Measurements from ENCODE around the gene XG. TPM values are rescaled to one million over a fixed set of nuclear protein-coding genes. Genes with fewer than 3 reads are reported as not detected.
"Not testable (repeated sequence)": the region's sequence is repeated elsewhere in the genome, so short reads cannot be mapped to it uniquely, and the experiment has no call there.

The XG gene, protein sequence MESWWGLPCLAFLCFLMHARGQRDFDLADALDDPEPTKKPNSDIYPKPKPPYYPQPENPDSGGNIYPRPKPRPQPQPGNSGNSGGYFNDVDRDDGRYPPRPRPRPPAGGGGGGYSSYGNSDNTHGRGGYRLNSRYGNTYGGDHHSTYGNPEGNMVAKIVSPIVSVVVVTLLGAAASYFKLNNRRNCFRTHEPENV
- total RNA-seq: not detected in 2 replicates

GRCh38 chrX:2751874-2752300 lies at the start of gene XG:
XG (plus strand) TSS chrX:2752040; CDS start chrX:2752275, 235 bp downstream.
- intact Hi-C loops (cut with micrococcal nuclease): not testable (repeated sequence)

DNA sequence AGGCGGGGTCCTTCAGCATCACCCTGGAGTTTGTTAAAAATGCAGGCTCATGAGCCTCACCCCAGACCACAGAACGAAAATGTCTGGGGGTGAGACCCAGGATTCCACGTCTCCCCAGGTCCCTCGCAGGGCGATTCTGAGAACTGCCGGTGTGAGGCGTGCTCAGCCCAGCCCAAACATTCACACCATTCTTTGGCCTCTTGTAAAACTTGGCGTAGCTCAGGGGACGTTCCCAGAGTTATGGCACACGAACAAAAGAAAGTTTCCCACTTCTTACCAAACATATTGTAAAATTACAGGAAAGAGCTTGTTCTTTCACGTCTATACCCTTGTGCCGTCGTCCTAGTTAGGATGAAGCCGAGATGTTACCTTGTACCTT lies 47.9 kb upstream of the XG start:
- intact Hi-C loops (cut with micrococcal nuclease): no loop called here

DNA sequence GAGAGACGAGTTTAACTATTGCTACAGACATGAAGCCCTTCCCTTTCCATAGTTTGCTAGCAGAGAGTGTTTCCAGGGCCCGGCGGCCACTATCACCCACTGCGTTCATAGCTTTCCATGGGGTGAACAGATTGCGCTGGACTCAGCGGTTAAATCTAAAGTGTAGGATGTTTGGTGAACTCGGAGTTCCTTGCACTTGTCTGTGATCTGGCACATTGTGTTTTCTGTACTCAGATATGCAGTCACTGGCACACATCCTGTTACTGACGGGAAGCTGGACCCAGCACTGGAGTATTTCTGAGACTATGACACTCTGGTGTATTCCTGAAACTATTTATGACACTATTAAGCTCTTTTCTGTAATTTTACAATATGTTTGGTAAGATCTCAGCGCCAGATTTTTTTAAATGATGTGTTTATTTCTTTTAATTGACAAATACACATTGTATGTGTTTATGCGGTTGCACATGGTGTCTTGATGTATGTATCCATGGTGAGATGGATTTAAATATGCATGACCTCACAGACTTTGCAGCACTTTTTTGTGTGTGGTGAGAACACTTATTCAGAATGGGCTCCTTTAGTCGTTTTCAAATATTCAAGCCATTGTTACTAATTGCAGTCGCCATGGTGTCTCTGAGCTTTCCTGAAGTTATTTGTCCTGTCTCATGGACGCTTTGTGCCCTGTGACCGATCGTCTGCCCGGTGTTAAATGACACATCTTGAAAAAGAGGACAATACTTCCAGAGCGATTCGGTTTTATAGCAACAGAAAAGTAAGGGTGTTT lies 46.6 kb upstream of the XG start:
- intact Hi-C loops (cut with micrococcal nuclease): no loop called here

DNA sequence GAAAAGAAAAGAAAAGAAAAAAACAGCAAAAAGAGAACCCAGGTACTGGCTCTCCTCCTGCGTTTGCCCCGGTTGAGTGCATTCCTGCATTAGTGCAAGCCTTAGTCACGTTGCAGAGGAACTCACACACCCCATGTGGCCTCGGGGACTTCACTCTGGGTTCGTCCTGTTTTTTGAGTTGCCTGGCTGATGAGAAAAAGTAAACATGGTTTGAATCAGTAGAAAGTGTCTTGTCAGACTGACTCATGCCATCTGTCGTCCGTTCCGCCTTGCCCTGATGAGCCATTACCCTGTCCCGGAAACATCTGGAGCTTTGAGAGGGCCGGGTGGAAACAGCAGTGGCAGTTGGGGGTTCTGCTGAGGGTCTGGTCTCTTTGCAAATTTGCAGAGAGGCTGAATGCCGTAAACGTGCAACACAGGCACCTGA lies 44.5 kb upstream of the XG start:
- intact Hi-C loops (cut with micrococcal nuclease): loop anchor here (1.0 kb wide), 1 partner anchor 11 kb away; no protein-coding TSS in a partner anchor

- intact Hi-C loops (cut with micrococcal nuclease): no loop called here
These were observed 43.8 kb upstream of the XG start for GRCh38 chrX:2708021-2708420.

GRCh38 chrX:2708592-2709188 lies 43.1 kb upstream of the XG start:
- intact Hi-C loops (cut with micrococcal nuclease): no loop called here

GRCh38 chrX:2709556-2709955 lies 42.3 kb upstream of the XG start:
- intact Hi-C loops (cut with micrococcal nuclease): no loop called here

DNA sequence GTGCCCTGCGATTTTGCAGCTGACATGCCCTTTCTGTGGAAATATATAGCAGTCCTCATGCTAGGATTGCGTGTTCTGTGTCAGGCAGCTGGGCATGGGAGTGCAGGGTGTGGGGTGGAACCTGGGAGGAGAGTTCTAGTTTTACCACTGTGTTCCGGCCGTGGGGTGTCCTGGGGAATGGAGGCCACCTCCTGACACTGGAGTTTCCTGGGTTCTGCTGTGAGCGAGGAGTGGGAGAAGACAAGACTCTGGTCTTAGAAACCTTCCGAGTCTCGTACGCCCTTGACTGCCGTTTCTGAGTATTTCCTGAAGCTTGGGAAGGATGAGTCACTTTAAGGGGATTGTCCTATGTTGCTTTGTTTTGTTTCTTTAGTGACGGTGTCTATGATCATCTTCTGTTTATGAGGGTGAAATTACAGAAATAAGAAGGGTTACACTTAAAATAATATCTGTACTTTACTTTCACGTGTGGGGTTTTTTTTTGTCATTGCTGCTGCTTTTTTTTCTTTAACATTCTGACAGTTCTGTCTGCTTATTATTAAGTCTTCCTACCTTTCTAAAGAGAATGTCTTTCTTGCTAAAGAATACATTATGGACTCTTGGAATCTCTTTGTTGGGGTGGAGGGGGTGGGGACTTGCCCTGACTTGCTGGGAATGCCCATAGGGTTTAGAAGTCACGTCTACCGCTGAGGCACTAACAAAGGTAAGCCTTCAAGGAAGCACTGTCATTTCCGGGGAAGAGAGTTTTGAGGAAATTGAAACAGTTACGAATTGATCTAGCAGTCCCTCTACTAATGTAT lies 41.6 kb upstream of the XG start:
- intact Hi-C loops (cut with micrococcal nuclease): no loop called here

- intact Hi-C loops (cut with micrococcal nuclease): no loop called here
These were observed 40.4 kb upstream of the XG start for GRCh38 chrX:2711441-2711840.

DNA sequence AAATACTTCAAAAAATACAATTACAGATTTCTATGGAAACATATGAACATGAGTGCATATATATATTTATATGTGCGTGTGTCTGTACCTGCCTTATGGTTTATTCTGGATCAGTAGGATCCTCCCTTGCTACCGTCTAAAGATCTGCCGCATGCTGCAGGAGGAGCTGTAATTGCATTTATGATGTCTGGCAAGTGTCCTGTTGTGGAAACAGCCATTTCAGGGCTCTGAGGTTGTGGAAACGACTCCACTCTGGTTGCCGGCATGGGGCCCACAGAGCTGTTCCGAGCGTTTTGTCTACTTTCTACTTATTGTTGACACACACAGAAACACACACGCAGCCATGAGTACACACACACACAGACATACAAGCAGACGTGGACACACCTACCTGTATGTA lies 39.4 kb upstream of the XG start:
- intact Hi-C loops (cut with micrococcal nuclease): no loop called here

GRCh38 chrX:2712890-2713840 lies 38.7 kb upstream of the XG start:
- intact Hi-C loops (cut with micrococcal nuclease): no loop called here

DNA sequence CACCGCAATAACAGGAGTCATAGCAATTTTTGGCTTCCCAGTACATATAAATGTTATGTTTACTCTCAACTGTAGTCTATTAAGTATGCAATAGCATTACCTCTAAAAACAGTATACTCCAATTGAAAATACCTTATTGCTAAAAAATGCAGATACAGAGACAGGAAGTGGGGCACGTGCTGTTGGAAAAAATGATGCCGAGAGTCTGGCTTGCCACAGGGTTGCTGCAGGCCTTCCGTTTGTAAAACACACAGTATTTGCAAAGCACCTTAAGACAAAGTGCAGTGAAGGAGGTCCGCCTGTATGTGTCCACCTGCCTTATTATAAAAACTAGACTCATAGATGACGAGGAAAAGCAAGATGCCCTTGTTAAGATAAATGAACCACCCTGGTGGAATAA lies 37.3 kb upstream of the XG start:
- intact Hi-C loops (cut with micrococcal nuclease): no loop called here

GRCh38 chrX:2715066-2715600 lies 36.7 kb upstream of the XG start:
- intact Hi-C loops (cut with micrococcal nuclease): no loop called here

- intact Hi-C loops (cut with micrococcal nuclease): no loop called here
These were observed 34.5 kb upstream of the XG start for GRCh38 chrX:2717312-2717711.

DNA sequence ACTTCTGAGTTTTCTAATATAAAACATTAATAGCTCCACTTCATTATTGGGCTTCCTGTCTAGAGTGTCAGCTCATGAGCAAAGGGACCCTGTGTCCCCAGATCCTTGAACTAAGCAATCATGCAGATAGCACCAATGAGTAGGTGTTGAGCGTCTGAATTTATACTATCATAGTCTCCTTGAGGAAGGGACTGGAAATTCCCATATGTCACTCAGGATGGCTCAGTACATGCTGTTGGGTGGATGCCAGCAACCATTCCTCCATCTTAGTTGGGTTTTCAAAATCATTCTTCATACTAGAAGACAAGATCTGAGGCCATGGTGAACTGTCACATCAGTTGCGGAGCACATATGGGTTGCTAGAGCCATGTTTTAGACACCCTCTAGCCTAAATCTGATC lies 33.0 kb upstream of the XG start:
- intact Hi-C loops (cut with micrococcal nuclease): no loop called here

DNA sequence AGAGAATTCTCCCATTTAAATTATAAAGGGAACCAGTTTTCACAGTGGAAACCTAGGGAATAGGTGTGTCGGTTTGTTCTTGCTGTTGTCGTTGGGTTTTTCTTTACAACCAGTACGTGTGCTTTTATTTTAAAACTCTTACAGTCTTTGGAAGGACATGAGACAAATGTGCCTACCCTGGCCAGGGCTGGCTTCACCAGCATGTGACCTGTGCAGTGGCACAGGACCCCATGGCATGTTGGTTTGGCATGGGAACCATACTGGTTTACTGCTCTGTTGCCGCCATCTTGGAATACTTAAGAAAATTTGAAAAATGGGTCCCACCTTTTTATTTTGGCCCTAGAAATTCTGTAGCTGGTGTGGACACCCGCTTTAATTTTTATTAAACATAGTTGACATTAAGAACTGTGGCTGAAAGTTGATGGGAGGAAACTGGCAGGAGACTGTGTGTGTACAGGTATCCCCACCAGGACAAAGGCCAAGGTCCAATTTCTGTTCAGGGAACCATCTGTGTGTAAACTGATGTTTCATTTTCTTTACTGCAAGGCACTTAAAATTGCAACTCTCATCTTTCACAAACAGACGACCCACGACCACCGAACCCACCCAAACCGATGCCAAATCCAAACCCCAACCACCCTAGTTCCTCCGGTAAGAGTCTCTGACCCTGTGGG lies 31.9 kb upstream of the XG start:
- intact Hi-C loops (cut with micrococcal nuclease): no loop called here

GRCh38 chrX:2723286-2723879 lies 28.5 kb upstream of the XG start:
- intact Hi-C loops (cut with micrococcal nuclease): no loop called here

DNA sequence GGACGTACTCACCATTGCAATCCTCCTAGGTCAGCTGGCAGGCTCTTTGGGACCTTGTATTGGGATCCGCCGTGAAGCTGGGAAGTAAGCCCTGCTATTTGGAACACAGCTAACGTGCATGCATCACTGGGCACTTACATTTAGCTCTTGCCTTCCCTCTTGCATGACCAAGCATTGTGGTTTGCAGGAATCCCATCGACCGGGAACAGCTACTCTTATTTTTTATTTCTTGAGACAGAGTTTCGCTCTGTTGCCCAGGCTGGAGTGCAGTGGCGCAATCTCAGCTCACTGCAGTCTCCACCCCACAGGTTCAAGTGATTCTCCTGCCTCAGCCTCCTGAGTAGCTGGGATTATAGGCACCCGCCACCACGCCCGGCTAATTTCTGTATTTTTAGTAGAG lies 24.6 kb upstream of the XG start:
- intact Hi-C loops (cut with micrococcal nuclease): loop anchor here (5.0 kb wide), 1 partner anchor 35 kb away; the partner anchor contains the start of gene CD99

- intact Hi-C loops (cut with micrococcal nuclease): no loop called here
These were observed 19.8 kb upstream of the XG start for GRCh38 chrX:2732076-2732475.
